HG03457 (cell line): ENCODE results near the gene BBX.

ENCODE experiments used
- ATAC-seq: cut with Tn5 transposase; IDR thresholded peaks from one replicate; pipeline ENCODE4 v1.9.1; 2021; ENCODE audit warnings: moderate number of reproducible peaks; ENCODE audit not compliant: unreplicated experiment

Gene BBX

DNA sequence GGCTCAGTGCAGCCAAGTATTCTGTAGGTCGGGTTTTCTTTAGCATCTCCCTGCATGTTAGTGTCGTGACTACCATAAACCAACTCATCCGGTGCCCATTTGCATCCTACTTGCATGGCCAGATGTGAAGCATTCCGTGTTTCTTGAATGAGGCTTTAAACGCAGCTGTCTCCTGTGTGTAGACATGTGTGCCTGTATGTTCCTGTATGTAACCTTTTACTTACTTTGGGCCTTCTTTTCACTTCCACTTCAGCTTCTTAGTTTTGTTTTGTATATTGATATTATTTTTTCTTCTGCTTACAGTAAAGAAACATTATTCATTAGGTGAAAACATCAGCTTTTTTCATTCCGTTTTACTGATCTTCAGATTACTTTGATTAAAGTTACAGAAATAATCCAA lies 267.9 kb downstream of the BBX start:
- ATAC-seq = no peak

DNA sequence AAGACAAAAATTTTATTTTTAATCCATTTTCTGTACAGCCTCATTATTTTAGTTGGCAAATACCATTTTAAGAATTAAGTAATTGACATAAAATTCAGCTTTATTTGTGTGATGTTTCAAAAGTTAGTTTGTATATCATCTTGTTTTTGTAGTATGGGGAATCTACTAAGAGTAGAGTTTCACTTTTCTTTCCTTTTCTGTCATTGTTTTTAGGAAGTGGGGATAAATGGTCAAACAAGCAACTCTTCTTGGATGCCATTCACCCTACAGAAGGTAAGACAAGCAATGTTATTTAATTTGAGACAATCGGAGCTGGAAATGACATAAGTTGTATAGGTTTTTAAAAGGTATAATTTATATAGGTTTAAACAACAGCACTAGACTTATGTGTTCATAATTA lies 268.3 kb downstream of the BBX start:
- no peak for ATAC-seq

DNA sequence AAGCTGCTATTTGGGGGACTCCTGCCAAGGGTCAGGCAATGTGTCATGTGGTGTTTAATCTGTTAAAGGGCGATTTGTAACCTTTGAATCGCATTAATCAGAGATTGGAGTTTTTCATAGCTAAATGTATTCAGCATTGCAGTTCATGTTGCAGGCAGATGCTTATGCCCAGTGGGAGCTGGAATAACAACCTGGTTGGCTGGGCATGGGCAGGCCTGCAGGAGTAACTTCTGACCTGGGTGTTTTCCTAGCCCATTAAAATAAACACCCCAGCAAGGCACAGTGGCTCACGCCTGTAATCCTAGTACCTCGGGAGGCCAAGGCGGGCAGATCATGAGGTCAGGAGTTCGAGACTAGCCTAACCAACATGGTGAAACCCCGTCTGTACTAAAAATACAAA lies 268.7 kb downstream of the BBX start:
- ATAC-seq = no peak

DNA sequence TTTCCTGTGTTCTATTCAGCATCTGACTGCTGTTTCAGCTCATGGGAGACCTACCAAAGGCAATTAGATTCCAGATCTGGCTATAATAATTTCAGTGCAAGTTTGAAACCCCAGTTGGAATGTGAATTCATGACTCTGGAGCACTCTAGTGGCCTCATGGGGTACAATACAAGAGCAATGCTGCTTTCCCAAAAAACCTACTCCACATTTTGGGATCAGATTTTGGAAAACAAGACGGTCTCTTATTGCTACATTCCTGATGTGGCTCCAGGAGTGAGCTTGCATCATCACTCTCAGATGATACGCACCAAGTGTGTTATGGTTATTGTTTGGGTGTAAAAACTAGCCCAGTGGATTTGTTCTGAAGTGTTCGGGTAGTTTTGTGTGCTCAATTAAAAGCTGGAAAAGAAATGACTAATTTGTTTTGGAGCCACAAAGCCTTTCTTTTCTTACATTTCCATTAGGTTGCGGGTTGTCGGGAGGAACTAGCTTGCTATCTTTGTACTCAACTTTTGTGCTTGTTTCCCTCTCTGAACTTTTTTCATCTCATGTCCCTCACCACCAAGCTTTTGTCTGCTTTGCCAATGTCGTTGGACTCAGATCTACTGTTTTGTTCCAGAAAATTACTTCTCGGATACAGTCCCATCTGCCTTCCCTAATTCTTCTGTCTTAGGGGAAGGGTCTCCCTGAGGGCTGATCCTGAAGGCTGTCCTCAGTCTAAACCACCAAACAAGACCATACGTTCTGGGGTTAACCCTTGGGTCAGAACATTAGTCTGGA lies 272.1 kb downstream of the BBX start:
- no peak for ATAC-seq

DNA sequence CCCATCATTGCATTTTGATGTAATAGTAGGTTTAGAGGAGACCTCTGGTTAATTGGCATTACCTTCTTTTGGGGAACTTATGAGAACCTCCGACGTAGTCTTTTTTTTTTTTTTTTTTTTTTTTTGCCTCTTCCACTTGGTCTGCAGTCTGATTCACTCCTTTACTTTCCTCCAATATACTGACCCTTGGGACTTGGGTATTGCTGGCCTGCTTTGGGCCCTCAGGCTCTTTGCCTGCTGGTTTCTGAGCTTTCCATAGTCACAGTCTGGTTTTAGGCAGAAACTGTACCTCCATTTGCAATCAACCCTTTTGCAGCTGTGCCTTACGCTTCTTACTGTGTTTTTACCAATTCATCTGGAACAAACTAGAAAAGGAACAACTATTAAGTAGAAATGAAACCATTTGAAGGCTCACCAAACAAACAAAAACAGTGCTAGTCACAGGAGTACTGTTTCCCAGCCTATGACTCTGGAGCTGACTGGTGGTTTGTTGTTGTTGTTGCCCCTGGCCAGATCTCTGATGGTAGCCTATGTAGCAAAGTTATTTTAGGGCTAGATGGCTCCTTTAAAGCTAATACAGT lies 272.8 kb downstream of the BBX start:
- ATAC-seq = no peak

DNA sequence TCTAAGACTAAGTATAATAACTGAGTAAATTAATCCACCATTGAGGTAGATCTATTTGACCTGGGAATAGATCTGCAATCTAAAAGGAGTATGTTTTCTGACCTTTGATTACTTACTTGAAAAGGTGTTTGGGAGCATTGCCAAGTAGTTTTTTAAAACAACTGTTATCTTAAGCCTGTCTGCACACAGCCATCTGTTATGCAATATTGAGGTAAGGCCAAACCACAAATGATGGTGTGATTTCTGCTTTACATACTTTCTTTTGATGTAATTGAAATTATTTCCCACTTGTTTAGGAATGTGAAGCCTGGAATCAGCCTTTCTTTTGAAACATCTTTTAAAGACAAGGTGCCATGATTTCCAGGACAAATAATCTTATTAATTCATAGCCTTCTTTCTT lies 274.0 kb downstream of the BBX start:
- ATAC-seq = no peak

DNA sequence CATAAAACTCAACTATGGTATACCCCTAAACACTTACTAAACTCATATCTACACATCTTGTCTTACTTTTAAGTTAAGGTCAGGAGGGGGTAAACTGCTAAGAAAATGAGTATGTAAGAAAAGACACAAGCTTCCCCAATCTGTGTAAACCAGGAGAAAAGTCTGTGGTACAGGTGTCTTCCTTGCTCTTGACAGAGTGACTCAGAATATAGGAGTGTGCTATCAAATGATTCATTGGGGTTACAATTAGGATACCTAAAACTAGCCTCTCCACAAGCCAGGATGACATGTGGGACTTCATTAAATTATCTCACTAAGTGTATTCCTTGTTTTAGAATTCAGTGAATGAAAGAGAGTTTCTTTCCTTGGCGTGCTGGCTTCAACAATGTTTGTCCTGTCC lies 274.8 kb downstream of the BBX start:
- no peak for ATAC-seq

DNA sequence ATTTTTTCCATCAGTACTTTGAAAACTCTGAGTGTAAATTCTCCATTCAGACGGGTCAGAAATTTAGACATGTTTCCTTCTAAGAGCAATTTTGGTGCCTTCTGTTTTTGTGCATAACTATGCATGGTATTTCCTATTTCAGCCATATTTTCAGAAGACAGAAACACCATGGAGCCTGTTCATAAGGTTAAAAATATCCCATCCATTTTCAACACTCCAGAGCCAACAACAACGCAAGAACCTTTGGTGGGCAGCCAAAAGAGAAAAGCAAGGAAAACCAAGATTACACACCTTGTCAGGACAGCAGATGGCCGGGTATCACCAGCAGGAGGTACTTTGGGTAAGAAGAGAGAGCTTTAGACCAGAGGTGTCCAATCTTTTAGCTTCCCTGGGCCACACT lies 275.6 kb downstream of the BBX start:
- no peak for ATAC-seq

DNA sequence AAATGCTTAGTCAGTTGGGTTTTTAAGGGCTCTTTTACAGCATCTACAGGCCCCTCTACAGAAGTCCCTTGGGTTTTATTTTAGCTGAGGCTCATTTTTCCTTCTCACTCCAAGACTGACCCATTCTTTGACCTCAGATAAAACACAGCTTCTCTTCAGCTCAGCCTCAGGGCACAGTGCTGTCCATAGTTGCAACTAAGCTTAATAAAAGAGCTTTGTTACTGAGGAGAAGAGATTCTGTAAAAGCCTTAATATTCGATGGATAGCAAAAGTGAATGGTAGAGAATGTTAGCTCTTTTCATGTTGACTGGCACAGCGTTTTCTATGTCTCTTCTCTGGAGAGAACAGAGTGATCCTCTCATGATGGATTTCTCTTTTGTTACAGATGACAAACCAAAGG lies 277.9 kb downstream of the BBX start:
- ATAC-seq = no peak

DNA sequence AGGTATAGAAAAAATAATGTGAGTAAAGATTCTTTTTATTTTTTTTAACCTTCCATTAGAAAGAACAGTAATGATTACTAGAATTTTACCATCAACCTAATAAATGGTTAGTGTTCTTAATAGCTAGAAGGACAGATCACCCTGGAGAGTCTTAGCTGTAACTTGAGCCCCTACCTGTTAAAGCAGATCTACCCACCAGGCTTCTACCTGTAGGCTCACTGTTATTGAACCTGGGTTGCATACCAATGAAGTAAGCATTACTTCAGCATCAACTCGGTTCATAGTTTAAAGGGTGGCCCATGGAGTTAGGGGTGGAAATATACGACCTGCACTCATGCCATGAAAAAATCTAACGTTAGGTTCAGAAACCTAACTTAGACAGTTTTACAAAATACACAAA lies 280.4 kb downstream of the BBX start:
- no peak for ATAC-seq

DNA sequence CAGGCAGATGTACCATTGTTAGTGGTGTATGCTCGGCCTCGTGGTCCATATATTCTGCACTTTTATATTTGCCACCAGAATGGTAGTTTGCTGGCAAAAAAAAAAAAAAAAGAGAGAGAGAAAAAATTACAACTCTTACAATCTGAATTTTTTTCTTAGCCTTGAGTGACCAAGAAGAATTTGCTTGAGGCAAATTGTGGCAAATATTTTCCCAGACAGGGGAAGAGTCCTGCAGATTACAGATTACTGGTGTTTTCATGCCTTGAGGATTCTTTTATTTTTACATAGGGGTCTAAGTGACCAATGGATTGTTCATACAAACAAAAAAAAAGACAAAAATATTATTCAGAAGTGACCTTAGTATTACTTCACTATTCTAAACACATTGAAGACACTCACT lies 283.3 kb downstream of the BBX start:
- no peak for ATAC-seq

DNA sequence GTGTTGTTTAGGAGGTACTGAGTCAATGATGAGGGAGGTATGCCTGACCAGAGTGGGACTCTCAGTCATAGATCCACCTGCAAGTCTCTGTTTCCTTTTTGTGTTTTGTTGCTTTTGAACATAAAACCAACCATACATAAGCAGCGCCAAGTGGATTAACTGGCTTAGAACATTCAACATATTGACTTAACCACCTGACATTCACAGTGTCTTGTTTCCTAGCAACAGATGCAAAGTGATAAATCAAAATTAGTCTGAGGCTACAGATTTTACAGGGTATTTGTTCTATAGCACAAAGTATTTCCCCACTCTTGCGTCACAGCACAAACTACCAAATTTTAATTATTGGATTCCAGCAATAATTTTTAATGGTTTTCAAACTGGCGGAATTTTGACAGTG lies 283.8 kb downstream of the BBX start:
- ATAC-seq = no peak

DNA sequence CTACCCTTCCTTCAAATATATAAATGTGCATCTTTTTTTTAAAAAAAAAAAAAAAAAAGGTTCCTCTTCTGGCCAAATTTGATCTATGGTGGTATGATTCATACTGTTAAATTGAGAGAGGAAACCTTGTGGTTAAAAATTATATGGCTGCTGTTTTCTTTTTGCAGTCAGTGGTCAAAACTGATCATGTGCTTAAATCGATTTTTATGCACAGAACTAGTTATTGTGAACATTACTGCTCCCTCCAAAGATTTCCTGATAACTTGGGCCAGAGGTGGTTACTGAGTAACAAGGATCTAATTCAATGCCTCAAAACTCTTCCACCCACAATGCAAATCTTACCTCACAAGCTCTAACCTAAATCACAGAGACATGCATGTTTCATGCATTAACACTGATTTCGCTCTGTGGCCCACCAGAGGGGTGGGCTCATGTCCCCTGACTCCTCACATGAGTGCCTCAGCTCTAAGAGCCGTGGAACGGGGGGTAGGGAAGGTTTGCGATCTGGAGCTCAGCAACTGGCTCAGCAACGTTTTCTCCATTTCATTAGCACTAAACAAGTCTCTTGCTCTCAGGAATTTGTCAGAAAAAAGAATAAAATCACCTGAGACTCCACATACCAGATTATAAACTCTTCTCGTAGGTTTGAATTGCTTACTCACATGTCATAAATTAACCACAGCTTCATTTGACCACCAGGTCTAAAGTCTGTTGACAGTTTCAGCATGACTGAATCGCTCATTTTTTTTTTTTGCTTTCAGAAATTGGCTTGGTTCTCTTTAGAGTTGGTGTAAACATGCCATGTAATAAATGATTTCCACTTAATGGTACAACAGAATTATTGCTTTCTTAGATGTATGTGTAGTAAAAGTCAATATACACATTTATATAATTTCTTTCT lies 287.7 kb downstream of the BBX start:
- ATAC-seq = peak; percentile 58

DNA sequence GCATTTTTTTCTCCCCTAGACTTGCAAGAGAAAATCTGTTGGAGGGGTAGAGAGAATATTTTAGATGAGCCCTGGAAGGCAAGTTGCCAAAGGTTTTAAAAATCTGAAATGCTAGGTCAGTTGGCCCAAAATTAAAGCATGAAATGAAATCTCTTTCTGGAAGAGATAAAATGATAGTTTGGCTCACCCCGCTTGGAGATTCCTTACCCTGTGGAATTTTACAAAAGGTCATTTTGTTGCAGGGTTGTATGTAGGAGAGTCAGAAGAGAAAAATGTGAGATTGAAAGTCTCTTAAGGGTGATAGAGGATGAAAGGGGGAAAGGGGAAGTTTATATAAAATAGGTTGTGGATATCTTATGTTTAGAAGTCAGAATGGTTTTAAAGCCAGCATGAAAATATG lies 290.3 kb downstream of the BBX start:
- ATAC-seq = no peak

DNA sequence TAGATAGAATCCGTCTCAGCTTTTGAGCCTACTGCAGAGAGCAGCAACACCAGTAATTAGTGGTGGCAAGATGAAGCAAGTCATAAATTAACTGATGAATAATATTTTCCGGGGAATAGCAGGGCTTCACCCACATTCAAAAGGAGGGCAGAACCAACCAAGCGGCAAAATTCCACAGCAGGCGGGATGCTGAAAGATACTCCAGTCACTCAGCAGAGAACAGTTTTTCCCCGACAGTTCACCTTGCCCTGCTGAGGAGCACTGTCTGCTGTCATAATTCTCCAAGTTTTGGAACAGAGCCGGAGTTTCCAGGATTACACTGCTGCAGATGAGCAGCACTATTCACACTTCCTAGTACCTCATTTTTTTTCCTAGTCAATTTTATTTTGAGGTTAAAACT lies 293.3 kb downstream of the BBX start:
- no peak for ATAC-seq

DNA sequence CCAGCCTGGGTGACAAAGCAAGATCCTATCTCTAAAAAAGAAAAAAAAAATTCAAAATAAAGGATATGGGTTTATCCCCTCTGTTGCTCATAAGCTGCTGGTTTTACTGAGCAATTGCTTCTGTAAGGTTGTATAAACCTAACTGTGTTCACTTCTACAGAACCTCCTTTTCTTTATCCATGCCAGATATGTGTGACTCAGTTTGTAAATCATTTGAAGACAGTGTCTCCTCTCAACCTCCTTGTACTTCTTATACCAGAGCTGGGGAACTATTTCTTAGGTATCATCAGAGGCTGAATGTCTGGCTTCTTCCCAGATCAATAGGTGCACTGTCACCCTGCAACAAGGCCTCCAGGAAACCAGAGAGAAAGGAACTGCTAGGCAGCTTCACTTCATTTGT lies 294.3 kb downstream of the BBX start:
- ATAC-seq = no peak

DNA sequence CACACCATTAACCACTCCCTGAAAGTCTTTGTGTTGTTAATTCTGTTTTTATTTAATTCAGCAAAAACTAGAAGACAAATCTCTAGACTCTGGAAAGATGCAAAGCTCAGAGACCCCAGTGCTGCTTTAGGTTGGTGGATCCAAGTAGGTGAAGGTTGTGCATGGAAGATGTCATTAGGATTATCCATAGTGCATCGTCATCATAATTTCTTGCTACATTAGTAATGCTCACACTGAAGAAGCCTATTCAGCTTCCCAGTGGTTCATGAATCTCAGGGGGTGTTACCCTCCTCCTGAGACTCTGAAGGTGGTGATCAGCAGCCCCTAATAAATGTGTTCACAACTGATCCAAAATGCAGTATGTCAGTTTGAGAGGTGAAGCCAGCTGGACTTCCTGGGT lies 295.3 kb downstream of the BBX start:
- ATAC-seq = no peak

DNA sequence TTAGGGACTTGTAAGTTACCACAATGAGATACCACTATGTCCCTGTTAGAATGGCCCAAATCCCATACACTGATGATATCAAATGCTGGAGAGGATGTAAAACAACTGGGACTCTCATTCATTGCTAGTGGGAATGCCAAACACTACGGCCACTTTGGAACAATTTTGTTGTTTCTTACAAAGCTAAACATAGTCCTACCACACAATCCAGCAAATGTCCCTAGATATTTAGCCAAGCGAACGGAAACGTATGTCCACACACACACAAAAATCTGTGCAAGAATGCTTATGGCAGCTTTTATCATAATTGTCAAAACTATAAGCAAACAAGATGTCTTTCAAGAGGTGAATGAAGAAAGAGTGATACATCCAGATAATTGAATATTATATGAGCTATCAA lies 296.9 kb downstream of the BBX start:
- ATAC-seq = no peak

DNA sequence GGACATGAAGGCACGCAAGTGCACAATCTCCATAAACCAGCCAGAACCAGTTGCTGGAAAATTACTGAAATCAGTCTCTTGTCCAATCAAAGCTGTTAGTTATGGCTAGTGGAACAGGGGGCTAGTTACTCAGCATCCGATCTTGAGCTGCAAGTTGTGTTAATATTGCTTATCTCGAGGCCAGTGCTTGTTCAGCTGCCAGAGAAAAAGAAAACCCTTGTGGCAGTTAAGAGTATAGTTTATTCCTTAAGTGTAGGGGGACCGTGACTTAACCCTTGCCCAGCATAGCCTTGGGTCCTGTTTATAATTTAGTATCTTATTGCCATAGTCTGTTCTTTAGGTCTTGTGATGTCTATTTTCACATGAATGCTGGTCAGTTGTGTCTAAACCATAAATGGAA lies 299.5 kb downstream of the BBX start:
- no peak for ATAC-seq

DNA sequence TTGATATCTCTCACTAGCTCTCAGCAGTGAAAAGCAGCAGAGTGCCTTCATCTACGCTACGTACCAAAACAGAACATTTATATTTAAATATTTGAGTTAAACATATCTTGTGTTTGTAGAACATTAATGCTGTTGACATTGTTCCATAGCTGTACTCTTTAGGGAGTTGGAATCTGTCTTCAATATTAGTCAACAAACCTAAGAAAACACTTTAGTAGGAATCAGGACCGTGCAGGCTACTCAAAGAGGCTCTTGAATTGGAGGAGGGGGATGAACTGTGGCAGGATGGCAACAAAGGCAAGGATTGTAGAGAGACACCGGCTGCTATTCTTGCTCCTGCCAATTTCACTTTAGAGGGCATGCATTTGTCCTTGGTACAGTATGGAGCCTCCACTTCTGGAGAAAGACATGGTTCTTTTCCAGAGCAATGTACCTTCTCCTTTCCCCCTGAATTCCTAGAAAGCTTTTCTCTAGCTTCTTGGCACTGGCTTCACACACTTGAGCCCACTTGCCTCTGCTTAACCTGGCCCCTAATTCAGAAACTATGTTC lies 302.1 kb downstream of the BBX start:
- ATAC-seq = no peak

DNA sequence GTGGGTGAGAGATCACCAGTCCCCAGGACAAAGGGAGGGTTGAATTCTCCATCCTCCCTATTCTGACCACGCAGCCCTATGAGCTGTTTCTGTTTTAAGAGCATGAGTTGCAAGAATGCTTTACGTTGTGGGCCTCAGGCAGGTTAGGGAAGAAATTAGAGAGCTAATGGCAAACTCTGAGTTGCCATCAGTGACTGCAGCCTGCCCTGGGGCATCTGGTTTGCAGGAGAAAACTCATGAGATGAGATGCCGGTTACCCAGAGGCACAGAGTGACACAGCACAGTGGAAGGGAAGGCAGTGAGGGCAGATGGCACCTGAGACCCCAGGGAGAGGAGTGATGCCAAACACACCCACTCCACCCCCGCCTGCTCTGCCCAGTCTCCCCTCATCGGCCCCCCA lies 302.8 kb downstream of the BBX start:
- no peak for ATAC-seq

DNA sequence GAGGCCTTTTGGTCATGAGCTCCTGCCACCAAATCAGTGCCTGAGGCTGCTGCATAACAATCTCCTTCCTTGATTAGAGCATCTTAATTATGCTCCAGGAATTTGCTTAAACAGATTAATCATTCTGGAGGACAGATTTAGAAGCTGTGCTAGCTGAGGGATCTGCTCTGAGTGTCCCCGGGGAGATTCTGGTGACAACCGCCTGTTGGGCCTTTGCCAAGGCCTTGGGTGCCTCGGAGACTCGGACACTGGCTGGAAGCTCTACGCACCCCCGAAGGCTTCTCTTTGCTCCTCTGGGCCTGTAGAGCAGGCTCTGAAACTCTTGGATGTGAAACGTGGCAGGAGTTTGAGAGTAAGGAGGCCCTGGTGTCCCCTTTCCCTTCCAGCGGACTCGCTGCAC lies 304.0 kb downstream of the BBX start:
- no peak for ATAC-seq
